HUES48 (cell line): ENCODE data around the gene IRF6.

Source experiments
- H3K27ac ChIP-seq: one replicate; pipeline ENCODE4 v1.7.0; 2013; ENCODE audit warnings: low read depth, low read length, inconsistent platforms
- H3K27me3 ChIP-seq: 2 replicates; pipeline ENCODE4 v1.6.1; 2013; ENCODE audit warnings: mild to moderate bottlenecking, low read length; ENCODE audit not compliant: control insufficient read depth, insufficient read depth
- H3K36me3 ChIP-seq: 2 replicates; pipeline ENCODE4 v1.6.1; 2013; ENCODE audit warnings: low read length; ENCODE audit not compliant: control insufficient read depth, insufficient read depth
- H3K4me1 ChIP-seq: 2 replicates; pipeline ENCODE4 v1.6.1; 2013; ENCODE audit warnings: mild to moderate bottlenecking, low read length; ENCODE audit not compliant: control insufficient read depth, insufficient read depth
- H3K4me3 ChIP-seq: 2 replicates; pipeline ENCODE4 v1.5.1; 2013; ENCODE audit warnings: mild to moderate bottlenecking, low read depth, low read length
- H3K9ac ChIP-seq: 2 replicates; pipeline ENCODE4 v1.6.1; 2013; ENCODE audit warnings: mild to moderate bottlenecking, low read depth, low read length, moderate library complexity
- H3K9me3 ChIP-seq: 2 replicates; pipeline ENCODE4 v1.6.1; 2013; ENCODE audit warnings: low read length; ENCODE audit not compliant: control insufficient read depth, insufficient read depth

The IRF6 gene

GRCh38 chr1:209822706-209823105, 16.8 kb upstream of the IRF6 start:
- H3K27ac ChIP-seq: no peak overlapping the region
- no peaks in the 10 kb centered on the region; the same call in 1 of the 2 replicates for H3K27me3 ChIP-seq
- no peaks in the 10 kb centered on the region for H3K4me1 ChIP-seq
- no peaks in the 10 kb centered on the region for H3K36me3 ChIP-seq
- H3K4me3 ChIP-seq: no peak overlapping the region
- H3K9ac ChIP-seq: no peak overlapping the region
- H3K9me3 ChIP-seq: no peaks in the 10 kb centered on the region

GRCh38 chr1:209820986-209821385, 15.0 kb upstream of the IRF6 start:
- Histone ChIP-seq H3K4me1 (no peaks in the 10 kb centered on the region), H3K36me3 (no peaks in the 10 kb centered on the region), H3K9me3 (no peaks in the 10 kb centered on the region), H3K27me3 (no peaks in the 10 kb centered on the region; the same call in 1 of the 2 replicates), H3K27ac (no peak overlapping the region), H3K9ac (no peak overlapping the region), H3K4me3 (no peak overlapping the region)

GRCh38 chr1:209819058-209819457, 13.1 kb upstream of the IRF6 start:
- Histone ChIP-seq H3K9me3 (no peaks in the 10 kb centered on the region), H3K4me3 (no peak overlapping the region), H3K9ac (no peak overlapping the region), H3K27me3 (no peaks in the 10 kb centered on the region; the same call in 1 of the 2 replicates), H3K36me3 (no peaks in the 10 kb centered on the region), H3K4me1 (no peaks in the 10 kb centered on the region), H3K27ac (no peak overlapping the region)

GRCh38 chr1:209817691-209818090, 11.7 kb upstream of the IRF6 start:
- H3K27ac ChIP-seq: no peak overlapping the region

GRCh38 chr1:209816923-209817322, 11.0 kb upstream of the IRF6 start:
- H3K4me3 ChIP-seq: no peak overlapping the region
- H3K27me3 ChIP-seq: no peaks in the 10 kb centered on the region
- H3K4me1 ChIP-seq: no peaks in the 10 kb centered on the region
- H3K27ac ChIP-seq: no peak overlapping the region
- no peak overlapping the region for H3K9ac ChIP-seq
- H3K36me3 ChIP-seq: no peaks in the 10 kb centered on the region
- no peaks in the 10 kb centered on the region for H3K9me3 ChIP-seq

More at GRCh38 chr1:209817691-209818090, 11.7 kb upstream of the IRF6 start:
- Histone ChIP-seq H3K27me3 (no peaks in the 10 kb centered on the region; the same call in 1 of the 2 replicates), H3K9ac (no peak overlapping the region), H3K4me3 (no peak overlapping the region), H3K36me3 (no peaks in the 10 kb centered on the region), H3K9me3 (no peaks in the 10 kb centered on the region), H3K4me1 (no peaks in the 10 kb centered on the region)

- Histone ChIP-seq H3K27me3 (no peaks in the 10 kb centered on the region), H3K36me3 (no peaks in the 10 kb centered on the region), H3K9me3 (no peaks in the 10 kb centered on the region), H3K27ac (peak overlapping the region; percentile 26), H3K9ac (no peak overlapping the region), H3K4me3 (no peak overlapping the region), H3K4me1 (no peaks in the 10 kb centered on the region)
These were observed 10.0 kb upstream of the IRF6 start for GRCh38 chr1:209815931-209816341.

GRCh38 chr1:209815490-209815889, 9.5 kb upstream of the IRF6 start:
- Histone ChIP-seq H3K36me3 (no peaks in the 10 kb centered on the region), H3K4me3 (no peak overlapping the region), H3K27ac (no peak overlapping the region), H3K9ac (no peak overlapping the region), H3K27me3 (no peaks in the 10 kb centered on the region), H3K9me3 (no peaks in the 10 kb centered on the region), H3K4me1 (no peaks in the 10 kb centered on the region)

- Histone ChIP-seq H3K9me3 (no peaks in the 10 kb centered on the region), H3K27me3 (no peaks in the 10 kb centered on the region), H3K9ac (no peak overlapping the region), H3K27ac (no peak overlapping the region), H3K4me1 (no peaks in the 10 kb centered on the region), H3K4me3 (no peak overlapping the region), H3K36me3 (no peaks in the 10 kb centered on the region)
These were observed 8.0 kb upstream of the IRF6 start for GRCh38 chr1:209813902-209814301.

- no peaks in the 10 kb centered on the region for H3K9me3 ChIP-seq
- no peak overlapping the region for H3K27ac ChIP-seq
- H3K4me3 ChIP-seq: no peak overlapping the region
- no peaks in the 10 kb centered on the region for H3K36me3 ChIP-seq
- no peak overlapping the region for H3K9ac ChIP-seq
- H3K27me3 ChIP-seq: no peaks in the 10 kb centered on the region
- peaks cover 5% of the 10 kb centered on the region for H3K4me1 ChIP-seq
These were observed 4.8 kb upstream of the IRF6 start for GRCh38 chr1:209810783-209811182.

GRCh38 chr1:209809611-209810010, 3.7 kb upstream of the IRF6 start:
- Histone ChIP-seq H3K4me1 (peaks cover 5% of the 10 kb centered on the region), H3K27ac (no peak overlapping the region), H3K9me3 (no peaks in the 10 kb centered on the region), H3K9ac (no peak overlapping the region), H3K36me3 (no peaks in the 10 kb centered on the region), H3K4me3 (no peak overlapping the region), H3K27me3 (no peaks in the 10 kb centered on the region)

GRCh38 chr1:209808059-209808581, 2.2 kb upstream of the IRF6 start:
- Histone ChIP-seq H3K4me3 (no peak overlapping the region), H3K36me3 (no peaks in the 10 kb centered on the region), H3K27me3 (no peaks in the 10 kb centered on the region), H3K9me3 (no peaks in the 10 kb centered on the region), H3K9ac (no peak overlapping the region), H3K4me1 (peaks cover 5% of the 10 kb centered on the region), H3K27ac (no peak overlapping the region)

GRCh38 chr1:209807509-209807908, 1.6 kb upstream of the IRF6 start:
- Histone ChIP-seq H3K36me3 (no peaks in the 10 kb centered on the region), H3K4me3 (no peak overlapping the region), H3K27ac (no peak overlapping the region), H3K4me1 (peaks cover 5% of the 10 kb centered on the region), H3K9ac (no peak overlapping the region), H3K9me3 (no peaks in the 10 kb centered on the region), H3K27me3 (no peaks in the 10 kb centered on the region)
